ENCODE measurements around the gene ASPG.

The ASPG gene

GRCh38 chr14:104102282-104102914 is 16.9 kb downstream of the ASPG start:
- no peak for DNase-seq (ENCODE audit: low read depth)
- no peak overlapping the region for H3K4me3 ChIP-seq (ENCODE audit: low read length)
- TF ChIP-seq CTCF (conservative IDR thresholded peaks at IDR 0.05; ENCODE audit: low read depth, low read length): no peak

- TF ChIP-seq CTCF (conservative IDR thresholded peaks at IDR 0.05; ENCODE audit: low read depth, low read length): no peak
- no peak overlapping the region for H3K4me3 ChIP-seq (ENCODE audit: low read length)
- peak; percentile 23 for DNase-seq (ENCODE audit: low read depth)
These were observed 17.6 kb downstream of the ASPG start for GRCh38 chr14:104103061-104103445.

- DNase-seq (ENCODE audit: low read depth): no peak
- TF ChIP-seq CTCF (conservative IDR thresholded peaks at IDR 0.05; ENCODE audit: low read depth, low read length): no peak
- H3K4me3 ChIP-seq (ENCODE audit: low read length): no peak overlapping the region
These were observed 18.1 kb downstream of the ASPG start for GRCh38 chr14:104103446-104104075.

- DNase-seq (ENCODE audit: low read depth): no peak
- no peak overlapping the region for H3K4me3 ChIP-seq (ENCODE audit: low read length)
- no peak for TF ChIP-seq CTCF (conservative IDR thresholded peaks at IDR 0.05; ENCODE audit: low read depth, low read length)
These were observed 18.8 kb downstream of the ASPG start for GRCh38 chr14:104104076-104104901.

GRCh38 chr14:104105071-104105821 is 19.7 kb downstream of the ASPG start:
- TF ChIP-seq CTCF (conservative IDR thresholded peaks at IDR 0.05; ENCODE audit: low read depth, low read length): no peak
- DNase-seq (ENCODE audit: low read depth): no peak
- H3K4me3 ChIP-seq (ENCODE audit: low read length): no peak overlapping the region

GRCh38 chr14:104105822-104106470 is 20.4 kb downstream of the ASPG start:
- H3K4me3 ChIP-seq (ENCODE audit: low read length): no peak overlapping the region
- DNase-seq (ENCODE audit: low read depth): no peak
- no peak for TF ChIP-seq CTCF (conservative IDR thresholded peaks at IDR 0.05; ENCODE audit: low read depth, low read length)
